Stromal cell of bone marrow (primary cell): ENCODE data around the gene SERPINB10.

Experiments
- DNase-seq: peaks from one replicate; pipeline ENCODE4 v3.0.0-alpha.2; 2012; ENCODE audit warnings: low read depth

SERPINB10 gene

DNA sequence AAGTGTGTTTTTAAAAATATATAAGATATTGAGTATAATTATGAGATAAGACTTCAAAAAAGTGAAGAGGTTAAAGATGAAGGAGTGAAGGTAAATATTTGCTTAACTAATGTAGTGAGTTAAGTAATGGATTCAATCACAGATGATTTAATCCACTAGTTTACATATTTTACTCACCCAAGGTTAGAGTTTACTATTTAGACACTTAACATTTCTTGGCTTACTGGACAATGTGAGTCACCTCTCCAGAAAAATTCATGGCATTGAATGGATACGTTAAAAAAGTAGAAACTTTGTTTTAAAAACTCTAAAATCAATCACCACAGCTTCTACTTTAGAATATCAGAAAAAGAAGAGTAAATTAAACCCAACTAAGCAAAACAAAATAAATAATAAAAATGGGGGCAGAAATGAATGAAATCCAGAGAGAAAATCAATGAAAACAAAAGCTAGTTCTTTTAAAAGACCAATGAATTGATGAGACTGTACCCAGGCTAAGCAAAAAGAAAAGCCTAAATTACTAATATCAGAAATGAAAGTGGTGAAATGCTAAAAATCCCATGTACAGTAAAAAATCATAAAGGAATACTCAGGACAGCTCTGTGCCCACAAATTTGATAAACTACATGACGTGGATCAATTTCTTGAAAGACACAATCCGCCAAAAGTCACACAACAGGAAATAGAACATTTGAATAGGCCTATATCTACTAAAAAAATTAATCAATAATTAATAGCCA, 39.5 kb downstream of the SERPINB10 start:
- DNase-seq = no peak

DNA sequence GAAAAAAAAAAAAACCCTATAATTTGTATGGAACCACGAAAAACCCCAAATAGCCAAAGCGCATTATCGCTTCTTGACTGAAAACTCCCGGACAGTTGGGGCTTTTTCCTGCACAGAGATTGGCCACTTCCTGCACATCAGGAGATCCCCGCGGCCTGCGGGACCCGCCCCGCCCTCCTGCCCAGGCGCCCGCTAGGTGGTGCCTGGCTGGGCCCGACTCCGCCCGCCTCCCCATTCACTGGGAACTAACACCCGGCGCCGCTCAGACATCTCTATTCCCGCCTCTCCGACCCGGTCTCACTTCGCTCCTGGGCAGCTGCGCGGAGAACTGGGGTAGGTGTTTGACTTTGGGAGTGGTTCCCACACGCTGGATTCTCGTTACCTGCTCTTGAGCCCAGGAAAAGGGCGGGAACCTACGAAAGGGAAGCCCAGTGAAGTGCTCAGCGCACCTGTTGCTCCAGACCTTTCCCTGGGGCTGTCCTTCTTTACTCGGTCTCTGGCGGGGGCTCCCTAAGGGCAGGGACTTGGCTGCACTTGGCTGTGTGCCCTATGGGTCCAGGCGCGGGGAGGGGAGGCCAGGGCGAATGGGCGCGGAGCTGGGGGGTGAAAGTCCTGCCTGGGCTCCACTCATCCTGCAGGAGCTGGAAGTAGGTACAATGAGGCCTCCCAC, 41.4 kb downstream of the SERPINB10 start, which contains the start of gene HMSD:
HMSD (plus strand) TSS at position 234 of the 670 bp plus-strand sequence. CDS start 4,155 bp downstream, outside the sequence.
- no peak for DNase-seq

DNA sequence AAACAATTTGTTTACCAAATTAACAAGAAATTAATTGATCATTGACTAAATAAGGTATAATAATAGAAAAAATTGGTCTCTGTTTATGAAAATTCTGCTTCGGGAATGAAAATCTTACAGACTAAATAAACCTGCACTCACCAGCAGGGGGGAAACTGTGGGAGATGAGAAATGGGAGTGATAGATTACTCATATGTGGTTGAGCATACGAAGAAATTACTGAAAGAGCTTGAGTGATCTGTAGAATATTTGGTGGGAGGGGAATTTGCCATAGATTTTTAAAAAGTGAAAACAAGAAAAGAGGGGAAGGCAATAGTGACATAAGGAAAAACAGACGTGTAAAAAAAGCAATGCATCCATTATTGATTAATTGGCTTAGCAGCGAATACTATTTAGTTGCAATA, 43.5 kb downstream of the SERPINB10 start:
- DNase-seq = no peak

DNA sequence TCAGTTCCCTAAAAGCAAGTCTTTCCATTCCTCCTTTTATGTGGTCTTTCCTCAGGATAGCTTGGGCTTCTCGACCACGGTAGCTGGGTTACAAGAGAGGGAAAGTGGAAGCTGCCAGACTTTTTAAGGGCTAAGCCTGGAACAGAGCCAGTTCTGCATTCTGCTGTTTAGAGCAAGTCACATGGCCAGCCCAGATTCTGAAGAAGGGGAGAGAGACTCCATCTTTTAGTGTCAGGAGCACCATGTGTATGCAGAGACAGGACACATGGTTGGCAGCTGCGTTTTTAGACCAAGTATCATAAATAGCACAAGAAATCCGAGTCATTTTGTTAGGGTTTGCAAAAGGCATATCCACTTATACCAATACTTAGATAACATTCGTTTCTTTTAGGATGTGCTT, 46.1 kb downstream of the SERPINB10 start:
- DNase-seq = no peak

DNA sequence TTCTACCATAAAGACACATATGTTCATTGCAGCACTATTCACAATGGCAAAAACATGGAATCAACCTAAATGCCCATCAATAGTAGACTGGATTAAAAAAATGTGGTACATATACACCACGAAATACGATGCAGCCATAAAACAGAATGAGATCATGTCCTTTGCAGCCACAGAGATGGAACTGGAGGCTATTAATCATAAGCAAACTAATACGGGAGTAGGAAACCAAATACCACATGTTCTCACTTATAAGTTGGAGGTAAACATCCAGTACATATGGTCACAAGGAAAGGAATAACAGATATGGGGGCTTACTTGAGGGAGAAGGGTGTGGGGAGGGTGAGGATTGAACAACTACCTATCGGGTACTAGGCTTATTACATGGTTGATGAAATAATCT, 49.0 kb downstream of the SERPINB10 start:
- no peak for DNase-seq

DNA sequence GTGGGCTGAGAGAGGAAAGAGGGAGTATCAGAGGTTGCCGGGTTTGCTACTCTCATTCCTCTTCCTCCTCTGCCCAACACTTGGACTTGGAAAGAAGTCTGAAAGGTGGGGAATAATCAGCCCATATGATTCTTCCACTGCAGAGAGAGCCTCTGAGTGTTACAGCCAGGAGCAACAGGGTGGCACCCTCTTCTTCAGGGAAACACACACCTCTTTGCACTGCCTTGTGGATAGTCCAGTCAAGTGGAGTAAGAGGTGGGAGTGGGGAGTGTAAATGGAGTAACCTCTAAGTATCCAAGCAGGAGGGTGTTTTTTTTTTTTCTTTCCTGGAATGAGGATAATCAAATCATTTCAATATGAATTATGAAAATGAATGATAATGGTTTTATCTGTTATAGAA, 53.1 kb downstream of the SERPINB10 start:
- DNase-seq = no peak

DNA sequence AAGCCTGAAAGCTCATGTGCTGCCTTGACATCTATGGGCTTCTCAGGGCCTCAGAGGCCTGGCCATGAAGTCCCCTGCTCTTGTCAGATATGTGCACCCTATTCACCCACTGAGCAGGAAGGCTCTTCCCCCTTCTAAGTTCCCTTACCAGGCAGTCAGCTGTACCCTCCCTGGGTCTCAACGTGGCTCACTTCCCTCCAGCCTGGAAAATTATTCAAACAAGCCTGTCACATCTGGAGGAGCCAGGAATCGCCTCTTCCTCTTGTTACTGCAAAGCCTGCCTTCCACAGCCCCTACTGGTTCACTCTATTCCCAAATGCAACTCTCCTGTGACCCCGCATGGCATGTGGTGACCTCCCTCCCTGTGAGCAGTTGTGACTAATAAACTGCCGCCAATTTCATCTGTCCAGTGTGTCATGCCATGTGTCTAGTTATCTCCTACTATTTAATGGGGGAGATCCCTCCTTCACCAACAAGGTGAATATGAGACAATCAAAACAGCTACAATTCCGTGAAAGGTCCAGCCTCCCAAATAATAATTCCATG, 53.8 kb downstream of the SERPINB10 start:
- no peak for DNase-seq

DNA sequence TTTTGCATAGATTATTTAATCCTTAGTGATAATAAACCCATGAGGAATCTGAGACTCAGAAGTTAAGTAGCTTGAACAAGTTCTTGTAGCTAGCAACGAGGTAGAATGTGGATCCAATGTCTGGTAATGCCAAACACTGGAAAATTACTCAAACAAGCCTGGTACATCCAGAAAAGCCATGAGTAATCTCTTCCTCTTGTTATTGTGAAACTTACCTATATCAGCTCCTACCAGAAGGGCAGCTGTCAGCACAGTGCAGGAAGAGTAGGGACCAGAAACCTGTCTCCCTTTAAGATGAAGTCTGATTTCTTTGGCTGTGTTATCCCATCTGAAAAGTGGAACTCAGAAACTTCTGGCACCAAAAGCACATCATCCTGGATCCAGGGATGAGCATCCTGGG, 54.4 kb downstream of the SERPINB10 start:
- DNase-seq = no peak

DNA sequence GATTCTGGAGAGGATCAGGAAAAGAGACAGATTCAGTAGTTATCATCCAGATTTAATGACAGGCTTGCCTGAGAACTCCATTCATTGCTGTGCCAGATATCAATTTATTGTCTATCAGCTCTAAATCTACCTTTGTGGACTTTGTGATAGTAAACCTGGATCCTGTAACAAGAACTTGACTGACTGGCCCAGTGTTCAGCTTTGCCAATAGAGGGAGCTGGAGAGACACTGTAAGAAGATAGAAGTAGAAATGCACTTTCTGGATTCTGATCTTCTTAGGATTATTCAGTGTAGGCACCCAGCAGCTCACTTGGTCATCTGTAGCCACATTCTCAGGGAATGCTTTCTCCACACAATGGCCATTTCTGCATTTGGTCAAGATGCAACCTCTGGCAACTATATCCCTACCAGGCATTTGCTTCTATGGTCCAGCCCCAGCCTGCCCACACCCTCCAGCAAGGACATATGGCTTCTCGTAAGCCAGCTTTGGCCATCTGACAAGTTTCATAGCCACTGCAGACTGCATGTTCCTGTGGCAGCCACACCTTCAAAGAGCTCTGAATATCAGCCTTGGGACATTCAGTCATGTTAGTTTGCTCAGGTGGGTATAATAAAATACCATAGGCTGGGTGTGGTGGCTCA, 56.0 kb downstream of the SERPINB10 start:
- DNase-seq = no peak

DNA sequence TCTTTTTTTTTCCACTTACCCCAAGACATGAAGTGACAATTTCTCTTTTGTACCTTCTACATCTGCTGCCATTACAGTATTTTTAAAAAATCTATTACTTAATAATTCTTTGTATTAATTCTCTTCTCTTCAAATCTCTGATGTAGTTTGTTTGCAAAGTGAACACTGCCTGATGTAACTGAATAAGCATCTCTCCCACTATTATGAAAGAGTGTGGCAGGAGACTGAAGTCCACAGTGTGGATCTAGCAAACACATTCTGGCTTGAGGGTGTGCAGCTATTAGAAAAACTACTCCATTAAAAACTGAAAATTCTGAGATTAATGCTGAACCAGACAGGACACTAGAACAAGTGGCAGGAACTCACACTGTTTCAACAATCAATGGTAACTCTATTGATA, 57.1 kb downstream of the SERPINB10 start:
- no peak for DNase-seq

DNA sequence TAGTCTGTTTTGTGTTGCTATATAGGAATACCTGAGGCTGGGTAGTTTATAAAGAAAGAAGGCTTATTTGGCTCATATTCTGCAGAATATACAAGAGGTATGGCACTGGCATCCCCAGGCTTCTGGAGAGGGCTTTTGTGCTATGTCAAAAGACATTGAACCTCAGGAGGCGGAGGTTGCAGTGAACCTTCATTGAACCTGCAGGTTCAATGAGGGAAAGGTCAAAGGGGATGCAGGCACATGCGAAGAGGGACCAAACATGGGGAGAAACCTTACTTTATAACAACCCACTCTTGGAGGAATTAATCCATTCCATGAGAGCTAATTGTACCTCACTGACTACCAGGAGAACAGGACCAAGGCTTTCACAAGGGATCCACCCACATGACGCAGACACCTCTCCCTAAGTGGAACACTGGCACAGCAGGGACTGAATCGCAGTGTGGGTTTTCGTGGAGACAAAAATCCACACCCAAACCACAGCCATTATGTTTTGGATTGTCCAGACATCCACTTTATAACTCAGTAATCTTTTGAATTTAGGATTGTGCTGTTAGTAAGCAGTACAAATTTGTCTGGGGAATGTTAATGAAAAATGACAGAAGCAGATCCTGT, 58.1 kb downstream of the SERPINB10 start:
- DNase-seq = no peak

DNA sequence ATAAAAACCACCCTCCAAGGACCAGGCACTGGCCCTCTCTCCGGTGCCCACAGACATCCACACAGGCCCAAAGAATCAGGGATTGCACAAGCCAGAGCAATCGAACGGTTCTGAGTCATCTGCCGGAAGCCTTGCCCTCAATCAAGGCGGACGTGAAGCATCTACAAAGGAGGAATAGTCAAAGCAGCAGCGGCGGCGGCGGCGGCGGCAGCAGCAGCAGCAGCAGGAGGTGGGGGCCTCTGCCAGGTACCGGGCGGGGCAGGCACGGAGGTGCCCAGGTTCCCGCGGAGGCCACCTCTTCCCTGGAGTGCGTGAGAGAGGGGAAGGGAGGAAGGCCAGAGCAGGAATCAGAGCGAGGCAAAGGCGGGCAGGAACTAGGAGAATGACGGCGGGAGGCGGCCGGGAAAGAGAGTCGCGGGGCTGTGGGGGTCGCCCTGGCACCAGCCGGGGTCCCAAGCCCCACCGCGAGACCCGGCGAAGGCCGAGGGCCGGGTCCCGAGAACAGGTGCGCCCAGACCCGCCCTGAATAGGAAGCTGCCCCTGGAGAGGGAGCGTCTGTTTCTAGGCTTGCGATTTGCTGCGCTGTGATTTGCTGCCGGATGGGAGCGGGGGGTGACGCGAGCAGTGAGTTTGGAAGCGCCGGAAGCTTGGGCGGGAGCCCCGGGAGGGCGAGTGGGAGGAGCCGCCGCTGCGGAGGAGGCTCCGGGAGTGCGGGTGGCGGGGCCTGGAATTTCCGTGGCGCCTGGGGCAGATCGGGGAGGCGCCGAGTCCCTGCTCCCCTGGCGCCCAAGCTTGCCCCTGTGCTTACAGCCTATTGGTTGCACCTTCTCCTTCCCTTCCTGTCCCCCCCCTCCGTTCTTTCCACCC, 62.4 kb downstream of the SERPINB10 start, which contains the start of gene SERPINB8:
SERPINB8 (plus strand) TSS at position 140 of the 867 bp plus-strand sequence. CDS start 8,228 bp downstream, outside the sequence.
- peak; percentile 90 for DNase-seq

DNA sequence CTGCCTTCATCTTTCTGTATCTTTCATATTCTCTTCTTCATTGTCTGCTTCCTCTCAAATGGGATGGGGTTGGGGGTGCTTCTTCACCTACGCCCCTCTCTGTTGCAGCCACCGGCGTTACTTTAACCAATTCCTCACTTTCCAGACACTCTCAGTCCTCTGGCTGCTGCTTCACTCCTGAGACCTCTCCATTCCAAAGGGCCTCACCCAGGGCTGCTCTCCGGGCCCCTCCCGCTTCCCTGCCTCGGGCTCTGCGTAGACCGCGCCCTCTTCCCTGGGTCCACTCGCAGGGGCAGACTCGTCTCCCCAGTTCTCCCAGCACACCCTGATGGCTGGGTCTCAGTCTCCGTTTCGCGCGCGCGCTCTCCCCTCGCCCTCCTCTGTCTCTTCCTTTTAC, 63.0 kb downstream of the SERPINB10 start:
- DNase-seq = no peak

DNA sequence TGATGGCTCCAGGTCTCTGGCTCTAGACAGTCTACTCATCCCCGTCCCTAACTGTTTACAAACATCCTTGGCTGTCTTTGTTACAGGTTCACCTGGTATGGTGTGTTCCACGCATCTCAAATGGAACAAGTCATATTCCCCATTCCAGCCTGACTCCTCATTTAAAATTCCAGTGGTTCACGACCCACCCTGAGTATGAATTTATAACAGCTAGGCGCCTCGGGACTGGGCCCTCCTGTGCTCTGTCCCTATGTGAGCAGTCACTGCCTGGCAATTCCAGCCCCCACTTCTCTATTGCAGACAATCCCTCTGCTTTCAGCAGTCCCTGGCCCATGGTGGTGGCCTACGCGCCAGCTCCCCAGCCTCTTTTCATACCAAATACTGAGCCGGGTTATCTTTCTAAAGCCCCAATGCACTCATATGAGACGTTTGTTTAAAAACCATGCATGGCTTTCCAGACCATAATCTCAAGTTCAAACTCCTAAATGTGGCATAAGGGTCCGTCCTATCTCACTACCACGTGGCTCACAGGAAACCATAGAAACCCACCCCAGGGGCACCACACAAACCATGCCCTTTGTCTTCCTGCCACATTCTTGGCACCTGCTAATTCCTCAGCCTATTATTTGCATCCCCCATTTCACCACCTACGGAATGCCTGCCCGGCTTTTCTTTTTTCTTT, 63.7 kb downstream of the SERPINB10 start:
- no peak for DNase-seq

DNA sequence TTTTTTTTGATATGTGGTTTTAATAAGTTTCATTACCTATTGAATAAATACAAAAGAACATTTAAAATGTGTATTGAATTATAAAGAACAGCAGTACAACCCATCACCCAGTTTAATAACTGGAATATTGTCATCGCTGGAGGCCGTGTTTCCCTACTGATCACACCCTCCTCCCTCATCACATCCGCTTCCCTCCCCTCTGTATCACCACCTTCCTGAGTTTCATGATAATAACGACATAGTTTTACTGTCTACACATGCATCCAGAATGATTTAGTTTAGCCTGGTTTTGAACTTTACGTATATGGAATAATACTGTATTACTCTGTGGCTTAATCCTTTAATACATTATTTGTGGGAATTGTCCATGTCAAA, 64.2 kb downstream of the SERPINB10 start:
- no peak for DNase-seq

DNA sequence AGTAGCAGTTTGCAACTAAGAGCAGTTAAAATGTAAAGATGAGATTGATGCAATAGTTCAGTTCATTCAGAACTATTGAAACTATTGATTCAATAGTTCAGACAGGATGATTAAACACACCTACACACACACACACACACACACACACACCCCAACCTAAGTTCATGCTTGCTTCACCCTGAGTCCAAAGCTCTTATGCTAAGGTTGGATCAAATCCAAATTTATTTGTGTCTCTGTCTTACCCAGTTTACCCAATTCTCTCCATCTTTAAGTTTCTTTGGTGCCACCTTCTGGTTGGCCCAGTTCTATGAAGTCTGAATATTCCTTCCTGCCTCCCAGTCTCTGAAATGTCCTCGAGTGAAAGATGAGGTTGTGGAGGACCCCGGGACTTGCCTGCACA, 67.2 kb downstream of the SERPINB10 start:
- DNase-seq = no peak

DNA sequence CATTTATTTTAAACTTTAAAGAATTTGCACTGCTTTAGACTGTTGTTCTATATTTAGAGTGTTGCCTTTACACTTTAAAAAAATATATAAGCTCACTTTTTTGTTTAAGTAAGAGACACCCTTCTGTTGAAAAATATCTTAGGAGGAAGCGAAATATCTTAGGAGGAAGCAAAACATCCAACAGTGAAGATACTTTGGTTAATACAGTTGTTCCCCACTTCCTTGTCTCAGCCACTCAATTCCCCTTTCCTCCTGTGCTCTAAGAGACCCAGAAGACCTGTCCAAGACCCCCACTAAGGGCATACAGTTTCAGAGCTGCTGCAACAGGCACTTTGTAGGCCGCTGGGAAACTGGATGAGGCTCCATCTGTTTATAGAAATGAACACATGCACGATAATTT, 67.9 kb downstream of the SERPINB10 start:
- DNase-seq = no peak

DNA sequence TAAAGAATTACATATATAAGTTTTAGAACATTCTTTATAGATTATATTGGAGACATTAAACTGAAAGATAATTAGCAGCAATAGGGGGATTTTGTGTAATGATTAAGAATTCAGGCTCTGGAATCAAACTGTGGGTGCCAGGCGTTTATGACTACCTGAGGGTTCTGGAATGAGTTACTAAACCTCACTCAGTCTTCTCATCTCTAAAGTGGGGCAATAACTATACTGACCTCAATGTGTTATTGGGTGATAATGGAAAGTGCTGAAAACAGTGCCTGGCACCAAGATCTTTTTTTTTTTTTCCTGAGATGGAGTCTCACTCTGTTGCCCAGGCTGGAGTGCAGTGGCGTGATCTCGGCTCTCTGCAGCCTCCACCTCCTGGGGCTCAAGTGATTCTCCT, 69.3 kb downstream of the SERPINB10 start:
- DNase-seq = no peak

DNA sequence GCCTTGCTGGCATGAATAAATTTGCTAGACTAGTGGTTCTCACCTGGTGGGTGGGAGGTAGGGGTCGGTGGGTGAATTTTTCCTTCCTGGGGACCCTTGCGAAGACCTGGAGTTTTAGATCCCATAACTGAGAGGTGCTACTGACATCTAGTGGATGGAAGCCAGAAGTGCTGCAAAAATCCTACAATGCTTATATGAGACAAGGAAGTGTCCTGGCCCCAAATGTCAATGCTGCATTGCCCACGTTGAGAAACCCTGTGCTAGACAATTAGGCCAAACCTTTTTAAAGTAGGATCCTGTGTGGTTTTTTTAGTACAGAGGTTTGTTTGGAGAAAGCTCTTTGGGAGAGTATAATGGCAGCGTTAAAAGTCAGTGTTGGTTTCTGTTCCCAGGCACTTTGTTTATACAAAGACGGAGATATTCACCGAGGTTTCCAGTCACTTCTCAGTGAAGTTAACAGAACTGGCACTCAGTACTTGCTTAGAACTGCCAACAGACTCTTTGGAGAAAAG, 71.7 kb downstream of the SERPINB10 start:
- DNase-seq = no peak

DNA sequence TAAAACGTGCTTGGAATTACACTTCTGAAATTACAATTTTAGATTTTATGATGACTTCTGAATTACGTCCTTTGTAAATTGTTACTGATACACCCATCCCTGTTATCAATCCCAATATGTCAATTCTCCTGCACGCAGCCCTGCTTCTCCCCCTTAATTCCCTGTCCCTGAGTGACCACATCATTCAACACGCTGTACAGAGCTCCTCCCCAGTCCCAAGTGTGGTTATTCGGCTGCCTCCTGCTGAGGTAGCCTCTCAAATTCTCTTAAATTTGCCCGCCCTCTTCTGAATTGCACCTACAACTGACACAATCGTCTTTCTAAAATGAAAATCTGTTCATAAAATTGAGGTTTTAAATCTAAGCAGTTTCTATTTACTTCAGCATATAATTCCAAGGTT, 72.3 kb downstream of the SERPINB10 start:
- no peak for DNase-seq
